HepG2 (cell line): Measurements from ENCODE around the gene ATP5PB.

Experiments
- ARNT ChIP-seq: fragments of 450-650 bp; IDR thresholded peaks from 2 replicates; pipeline ENCODE4 v1.6.1; 2017
- CEBPZ ChIP-seq: IDR thresholded peaks from 2 replicates; pipeline ENCODE4 v1.6.1; 2012; ENCODE audit warnings: low read length, improper control_type of control experiment
- EP300 ChIP-seq, 3 experiments: sonication (generic) in 1 of 3; formaldehyde crosslinking in 1 of 3; IDR thresholded peaks; 2 replicates each; pipeline versions ENCODE4 v1.5.1 to v1.6.1; 2011 to 2020; ENCODE audit warnings: low read depth in 2 of 3, low read length in 2 of 3, borderline replicate concordance in 1 of 3, improper control_type of control experiment in 1 of 3, mild to moderate bottlenecking in 1 of 3, missing genetic modification reagents in 1 of 3, moderate library complexity in 1 of 3
- GABPA ChIP-seq, 2 experiments: IDR thresholded peaks; 2 replicates each; pipeline ENCODE4 v1.6.1; 2011 to 2016; ENCODE audit warnings: low read depth in 2 of 2, low read length in 1 of 2, missing biosample characterization in 1 of 2, missing genetic modification characterization in 1 of 2
- MLX ChIP-seq: IDR thresholded peaks from 2 replicates; pipeline ENCODE4 v1.6.1; 2016
- MTA3 ChIP-seq: sonication (generic); formaldehyde crosslinking; IDR thresholded peaks from 2 replicates; pipeline ENCODE4 v1.4.0; 2020; ENCODE audit warnings: missing genetic modification reagents
- MYNN ChIP-seq: sonication (generic); formaldehyde crosslinking; IDR thresholded peaks from 2 replicates; pipeline ENCODE4 v1.4.0; 2020; ENCODE audit warnings: mild to moderate bottlenecking, low read depth, missing genetic modification reagents
- SRSF9 ChIP-seq: fragments of 200-400 bp; formaldehyde crosslinking; IDR thresholded peaks from 2 replicates; pipeline ENCODE4 v1.6.1; 2018; ENCODE audit warnings: borderline replicate concordance, mild to moderate bottlenecking, low read depth, low read length; ENCODE audit not compliant: insufficient read depth, poor library complexity, severe bottlenecking
- ZNF24 ChIP-seq: fragments of 450-650 bp; IDR thresholded peaks from 2 replicates; pipeline ENCODE4 v1.6.1; 2017; ENCODE audit warnings: antibody characterized with exemption, mild to moderate bottlenecking
- ZNF501 ChIP-seq: sonication (generic); formaldehyde crosslinking; IDR thresholded peaks from 2 replicates; pipeline ENCODE4 v1.5.1; 2020; ENCODE audit warnings: mild to moderate bottlenecking, moderate library complexity, missing genetic modification reagents
- TF ChIP-seq, protein P1 (sequence below): sonication (generic); formaldehyde crosslinking; IDR thresholded peaks from 2 replicates; pipeline ENCODE4 v1.5.0; 2020; ENCODE audit warnings: mild to moderate bottlenecking, missing genetic modification reagents, moderate library complexity

DNA sequence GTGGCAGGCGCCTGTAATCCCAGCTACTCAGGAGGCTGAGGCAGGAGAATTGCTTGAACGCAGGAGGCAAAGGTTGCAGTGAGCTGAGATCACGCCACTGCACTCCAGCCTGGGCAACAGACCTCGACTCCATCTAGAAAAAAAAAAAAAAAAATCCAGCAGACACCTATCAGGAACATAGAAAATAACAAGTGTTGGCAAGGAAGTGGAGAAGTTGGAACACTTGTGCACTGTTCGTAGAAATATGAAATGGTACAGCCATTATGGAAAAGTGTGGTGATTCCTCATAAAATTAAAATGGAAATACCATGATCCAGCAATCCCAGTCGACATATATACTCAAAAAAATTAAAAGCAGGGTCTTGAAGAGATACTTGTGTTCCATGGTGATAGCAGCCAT lies 12.5 kb downstream of the ATP5PB start:
- TF ChIP-seq MYNN (CRISPR knock-in tag), result no peak
- TF ChIP-seq GABPA (IDR thresholded peaks at IDR 0.05; ENCODE audit: low read depth, low read length), result no peak
- no peak for TF ChIP-seq GABPA (CRISPR knock-in tag; IDR thresholded peaks at IDR 0.05; ENCODE audit: low read depth)
- TF ChIP-seq, protein P1, sequence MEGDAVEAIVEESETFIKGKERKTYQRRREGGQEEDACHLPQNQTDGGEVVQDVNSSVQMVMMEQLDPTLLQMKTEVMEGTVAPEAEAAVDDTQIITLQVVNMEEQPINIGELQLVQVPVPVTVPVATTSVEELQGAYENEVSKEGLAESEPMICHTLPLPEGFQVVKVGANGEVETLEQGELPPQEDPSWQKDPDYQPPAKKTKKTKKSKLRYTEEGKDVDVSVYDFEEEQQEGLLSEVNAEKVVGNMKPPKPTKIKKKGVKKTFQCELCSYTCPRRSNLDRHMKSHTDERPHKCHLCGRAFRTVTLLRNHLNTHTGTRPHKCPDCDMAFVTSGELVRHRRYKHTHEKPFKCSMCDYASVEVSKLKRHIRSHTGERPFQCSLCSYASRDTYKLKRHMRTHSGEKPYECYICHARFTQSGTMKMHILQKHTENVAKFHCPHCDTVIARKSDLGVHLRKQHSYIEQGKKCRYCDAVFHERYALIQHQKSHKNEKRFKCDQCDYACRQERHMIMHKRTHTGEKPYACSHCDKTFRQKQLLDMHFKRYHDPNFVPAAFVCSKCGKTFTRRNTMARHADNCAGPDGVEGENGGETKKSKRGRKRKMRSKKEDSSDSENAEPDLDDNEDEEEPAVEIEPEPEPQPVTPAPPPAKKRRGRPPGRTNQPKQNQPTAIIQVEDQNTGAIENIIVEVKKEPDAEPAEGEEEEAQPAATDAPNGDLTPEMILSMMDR (CRISPR knock-in tag), result no peak
- TF ChIP-seq MLX (CRISPR knock-in tag), result no peak
- no peak for TF ChIP-seq MTA3 (CRISPR knock-in tag)
- no peak for TF ChIP-seq ZNF501 (CRISPR knock-in tag)
- TF ChIP-seq CEBPZ, result no peak
- TF ChIP-seq EP300 (IDR thresholded peaks at IDR 0.05; ENCODE audit: low read depth in 2 of 2, low read length in 2 of 2), result no peak
- TF ChIP-seq EP300 (CRISPR knock-in tag; IDR thresholded peaks at IDR 0.05; ENCODE audit: borderline replicate concordance), result no peak
- no peak for TF ChIP-seq ARNT
- no peak for TF ChIP-seq ZNF24
- no peak for TF ChIP-seq SRSF9
